GM12892 (cell line): ENCODE data around the gene DPF3.

Source experiments
- POLR2A ChIP-seq: IDR thresholded peaks from 2 replicates; pipeline ENCODE4 v1.6.1; 2011; ENCODE audit warnings: low read depth, low read length, control low read depth
- POLR2AphosphoS5 ChIP-seq: IDR thresholded peaks from 2 replicates; pipeline ENCODE4 v1.6.1; 2011; ENCODE audit warnings: low read depth, low read length, control low read depth

- no peak for TF ChIP-seq POLR2AphosphoS5
- no peak for TF ChIP-seq POLR2A
These were observed 5.7 kb downstream of the DPF3 start for GRCh38 chr14:72888192-72888591.
